H1 (cell line): ENCODE results near the gene ZAP70. TPM values are rescaled to one million over a fixed set of nuclear protein-coding genes. Genes with fewer than 3 reads are reported as not detected.

ENCODE experiments used
- CTCF ChIA-PET: fragments of 300-600 bp; sonication (Branson Sonifier 250); formaldehyde crosslinking; loops from one replicate; lab custom pipeline; 2021; ENCODE audit not compliant: partially characterized antibody; lab: Charles Lee
- POLR2A ChIA-PET: fragments of 300-600 bp; sonication (Branson Sonifier 250); formaldehyde crosslinking; loops from one replicate; lab custom pipeline; 2021; ENCODE audit warnings: inconsistent platforms; ENCODE audit not compliant: partially characterized antibody; lab: Charles Lee
- DNase-seq, 2 experiments: peaks; one replicate each; pipeline versions ENCODE4 v3.0.0 to v3.0.0-alpha.2; 2010 to 2022; ENCODE audit warnings: low spot score in 2 of 2, low read depth in 1 of 2, mixed read lengths in 1 of 2
- FAIRE-seq: peaks from 2 replicates; lab custom pipeline; 2011; peaks lifted over from hg19 to GRCh38; lab: Jason Lieb, UNC
- H2AFZ ChIP-seq: 2 replicates; pipeline ENCODE4 v1.8.1; 2012; ENCODE audit warnings: low read length, inconsistent platforms
- H2AK5ac ChIP-seq: 2 replicates; pipeline ENCODE4 v1.6.1; 2013; ENCODE audit warnings: low read depth, low read length
- H2BK120ac ChIP-seq: replicated peaks from 2 replicates; pipeline ENCODE3; 2013; ENCODE audit warnings: low read depth, low read length, inconsistent platforms
- H2BK12ac ChIP-seq: 2 replicates; pipeline ENCODE4 v1.6.1; 2013; ENCODE audit warnings: low read depth, low read length
- H2BK15ac ChIP-seq: 2 replicates; pipeline ENCODE4 v1.6.1; 2013; ENCODE audit warnings: low read length
- H2BK20ac ChIP-seq: 2 replicates; pipeline ENCODE4 v1.6.1; 2013; ENCODE audit warnings: low read length
- H2BK5ac ChIP-seq: 2 replicates; pipeline ENCODE4 v1.6.1; 2013; ENCODE audit warnings: low read depth, low read length
- H3K14ac ChIP-seq: 2 replicates; pipeline ENCODE4 v1.6.1; 2013; ENCODE audit warnings: inconsistent platforms; ENCODE audit not compliant: insufficient read length
- H3K18ac ChIP-seq: 2 replicates; pipeline ENCODE4 v1.6.1; 2013; ENCODE audit warnings: low read length; ENCODE audit errors: extremely low read depth
- H3K23ac ChIP-seq: 2 replicates; pipeline ENCODE4 v1.6.1; 2013; ENCODE audit warnings: inconsistent platforms; ENCODE audit not compliant: insufficient read length
- H3K23me2 ChIP-seq: 2 replicates; pipeline ENCODE4 v1.6.1; 2013; ENCODE audit warnings: low read depth, low read length
- H3K27ac ChIP-seq: 2 replicates; pipeline ENCODE4 v1.6.1; 2011; ENCODE audit warnings: low read depth, low read length, inconsistent platforms
- H3K27me3 ChIP-seq, 4 experiments: replicated peaks in 1 of 4; 1 replicate in 1 of 4; 2 replicates in 3 of 4; pipeline versions ENCODE4 v1.6.1 to v1.8.1; 2011 to 2013; ENCODE audit warnings: low read length in 3 of 4, mild to moderate bottlenecking in 3 of 4, inconsistent platforms in 2 of 4, mixed read lengths in 2 of 4, moderate library complexity in 1 of 4; ENCODE audit not compliant: control insufficient read depth in 3 of 4, insufficient read depth in 3 of 4; ENCODE audit errors: extremely low read depth in 1 of 4
- H3K36me3 ChIP-seq, 4 experiments: 2 replicates each; pipeline versions ENCODE4 v1.6.1 to v1.8.1; 2011 to 2013; ENCODE audit warnings: mild to moderate bottlenecking in 4 of 4, low read length in 3 of 4, moderate library complexity in 2 of 4, control low read depth in 1 of 4, inconsistent platforms in 1 of 4; ENCODE audit not compliant: insufficient read depth in 4 of 4, control insufficient read depth in 2 of 4
- H3K4ac ChIP-seq: replicated peaks from 2 replicates; pipeline ENCODE3; 2013; ENCODE audit warnings: low read length, low read depth, mixed read lengths, inconsistent platforms; ENCODE audit not compliant: insufficient read length
- H3K4me1 ChIP-seq, 4 experiments: replicated peaks in 1 of 4; 1 replicate in 1 of 4; 2 replicates in 3 of 4; pipeline versions ENCODE4 v1.6.1 to v1.8.1; 2011 to 2013; ENCODE audit warnings: low read length in 3 of 4, inconsistent platforms in 2 of 4, mixed read lengths in 1 of 4; ENCODE audit not compliant: insufficient read depth in 4 of 4, control insufficient read depth in 3 of 4
- H3K4me2 ChIP-seq, 2 experiments: 2 replicates each; pipeline versions ENCODE4 v1.6.1 to v1.8.1; 2011 to 2013; ENCODE audit warnings: low read depth in 2 of 2, low read length in 2 of 2, control low read depth in 1 of 2, inconsistent platforms in 1 of 2, mild to moderate bottlenecking in 1 of 2; ENCODE audit not compliant: insufficient read depth in 1 of 2
- H3K4me3 ChIP-seq, 4 experiments: fragments of 200-600, 300-600 bp in 1 of 4; sonication (generic), shearing (Covaris generic), sonication (Bioruptor Twin) in 1 of 4; 2 replicates each; pipeline versions ENCODE4 v1.5.1 to v1.8.1; 2011 to 2016; ENCODE audit warnings: low read length in 4 of 4, low read depth in 3 of 4, control low read depth in 2 of 4, inconsistent platforms in 2 of 4, mild to moderate bottlenecking in 2 of 4, mixed read lengths in 1 of 4, moderate library complexity in 1 of 4; ENCODE audit not compliant: insufficient read depth in 2 of 4; ENCODE audit errors: extremely low read depth in 1 of 4
- H3K56ac ChIP-seq: replicated peaks from 2 replicates; pipeline ENCODE3; 2013; ENCODE audit warnings: low read depth, mild to moderate bottlenecking, mixed read lengths, low read length, inconsistent platforms; ENCODE audit not compliant: insufficient read length
- H3K79me1 ChIP-seq: 2 replicates; pipeline ENCODE4 v1.6.1; 2013; ENCODE audit warnings: low read depth, low read length, control low read depth
- H3K79me2 ChIP-seq, 2 experiments: 2 replicates each; pipeline versions ENCODE4 v1.6.1 to v1.8.1; 2012 to 2013; ENCODE audit warnings: low read length in 2 of 2, mild to moderate bottlenecking in 2 of 2, inconsistent platforms in 1 of 2; ENCODE audit not compliant: insufficient read depth in 2 of 2, control insufficient read depth in 1 of 2
- H3K9ac ChIP-seq, 4 experiments: replicated peaks in 1 of 4; 1 replicate in 1 of 4; 2 replicates in 3 of 4; pipeline versions ENCODE4 v1.6.1 to v1.8.1; 2011 to 2013; ENCODE audit warnings: low read depth in 3 of 4, low read length in 3 of 4, control low read depth in 2 of 4, mild to moderate bottlenecking in 2 of 4, moderate library complexity in 2 of 4, inconsistent platforms in 1 of 4; ENCODE audit errors: extremely low read depth in 1 of 4
- H3K9me3 ChIP-seq, 2 experiments: 2 replicates each; pipeline versions ENCODE4 v1.6.1 to v1.8.1; 2012 to 2013; ENCODE audit warnings: mild to moderate bottlenecking in 2 of 2, moderate library complexity in 2 of 2, control low read depth in 1 of 2, inconsistent platforms in 1 of 2, low read depth in 1 of 2, low read length in 1 of 2, mixed read lengths in 1 of 2; ENCODE audit not compliant: insufficient read depth in 2 of 2
- H4K20me1 ChIP-seq, 2 experiments: replicated peaks in 1 of 2; 2 replicates each; pipeline versions ENCODE3 to v1.8.1; 2011 to 2013; ENCODE audit warnings: inconsistent platforms in 2 of 2, low read length in 2 of 2, mild to moderate bottlenecking in 1 of 2; ENCODE audit not compliant: insufficient read depth in 2 of 2, control insufficient read depth in 1 of 2
- H4K5ac ChIP-seq: 2 replicates; pipeline ENCODE4 v1.6.1; 2013; ENCODE audit warnings: low read length, low read depth, mixed read lengths, inconsistent platforms; ENCODE audit not compliant: insufficient read length
- H4K8ac ChIP-seq: 2 replicates; pipeline ENCODE4 v1.8.0; 2013; ENCODE audit warnings: mild to moderate bottlenecking, moderate library complexity, low read length, inconsistent platforms; ENCODE audit not compliant: insufficient read depth; ENCODE audit errors: extremely low read depth
- H4K91ac ChIP-seq: replicated peaks from 2 replicates; pipeline ENCODE3; 2013; ENCODE audit warnings: low read length, mixed read lengths, inconsistent platforms; ENCODE audit not compliant: insufficient read length
- BRCA1 ChIP-seq: IDR thresholded peaks from 2 replicates; pipeline ENCODE4 v1.6.1; 2012; ENCODE audit warnings: low read depth, low read length, improper control_type of control experiment
- KDM1A ChIP-seq: fragments of 200-600, 300-600 bp; sonication (generic); IDR thresholded peaks from 2 replicates; pipeline ENCODE4 v1.7.1; 2016; ENCODE audit warnings: mild to moderate bottlenecking, low read length, borderline replicate concordance
- SP4 ChIP-seq: IDR thresholded peaks from 2 replicates; pipeline ENCODE4 v1.6.1; 2012; ENCODE audit warnings: low read length, inconsistent platforms
- TAF1 ChIP-seq: IDR thresholded peaks from 2 replicates; pipeline ENCODE4 v1.6.1; 2011; ENCODE audit warnings: mild to moderate bottlenecking, low read depth, low read length
- YY1 ChIP-seq: IDR thresholded peaks from 2 replicates; pipeline ENCODE4 v1.6.1; 2011; ENCODE audit warnings: low read depth, mild to moderate bottlenecking, low read length
- WGBS, 2 experiments: shearing (Covaris generic) in 1 of 2; methylation state at CpG; one replicate each; pipeline versions ENCODE4 v1.1.6 to v1.1.7; 2013 to 2015; ENCODE audit warnings: low lambda C conversion rate in 2 of 2, mixed read lengths in 2 of 2, inconsistent platforms in 1 of 2, low coverage in 1 of 2, missing lambda C conversion rate in 1 of 2; ENCODE audit not compliant: insufficient replicate concordance in 2 of 2, insufficient coverage in 1 of 2, insufficient read length in 1 of 2; ENCODE audit errors: extremely low coverage in 1 of 2, missing lambda C conversion rate in 1 of 2; 5-methylcytosine and 5-hydroxymethylcytosine counted together
- polyA plus RNA-seq, 7 experiments: library from polyadenylated mRNA; depleted of rRNA in 3 of 7; stranded (reverse) in 5 of 7; unstranded in 2 of 7; fragments of >200 nt in 5 of 7; fragments of 200-250 nt in 2 of 7; gene quantifications; 1 replicate in 5 of 7; 2 replicates in 1 of 7; 4 replicates in 1 of 7; pipeline versions ENCODE4 v1.2.1 to v1.2.3, GENCODE V29; 2011 to 2013; ENCODE audit warnings: missing spikeins in 2 of 7, mixed read lengths in 2 of 7
- total RNA-seq: library from RNA; stranded (reverse); fragmentation: NEBNext Ultra II Directional; extraction: Animal tissue kit (Norgen Biotek cat#: 25700); gene quantifications from 2 replicates; pipeline ENCODE4 v1.2.1, GENCODE V29; 2021

Gene ZAP70
- total and polyA plus RNA-seq, 2 of the 8 experiments (the other 6 are each of a cell fraction or from before 2014, with no cell fraction given), result 0.15 TPM; not detected in 1

GRCh38 chr2:97754690-97755346 lies 41.4 kb downstream of the ZAP70 start:
- no peak overlapping the region for H2BK12ac ChIP-seq
- FAIRE-seq, result peak; percentile 66
- no peak overlapping the region for H3K14ac ChIP-seq
- H3K18ac ChIP-seq, result no peak overlapping the region
- POLR2A ChIA-PET, result interaction anchor here (0.6 kb wide), 1 partner anchor 350 kb away, joined by 4 read pairs; no protein-coding TSS in a partner anchor
- no peak overlapping the region for H3K56ac ChIP-seq
- no peak overlapping the region for H3K4me2 ChIP-seq
- no peaks in the 10 kb centered on the region for H3K23me2 ChIP-seq
- H3K9me3 ChIP-seq, result no peaks in the 10 kb centered on the region
- peaks cover 0 to 7% (median 3%) of the 10 kb centered on the region in 4 experiments; a peak in 4 of 7 replicates for H3K4me1 ChIP-seq
- H2BK120ac ChIP-seq, result no peak overlapping the region
- H2AK5ac ChIP-seq, result no peak overlapping the region
- H2BK15ac ChIP-seq, result no peak overlapping the region
- CTCF ChIA-PET, result interaction anchor here (0.7 to 4.2 kb wide), 7 partner anchors 14 to 763 kb away, joined by 3 to 33 read pairs (median 3); no protein-coding TSS in a partner anchor
- no peak overlapping the region for H4K8ac ChIP-seq
- WGBS, 2 experiments, result 90% methylated on average over 12 of the region's 12 CpGs; no CpG with 5 or more reads in 1 of the 2 experiments
- peaks cover 0 to 12% (median 5%) of the 10 kb centered on the region in 4 experiments; a peak in 5 of 8 replicates for H3K36me3 ChIP-seq
- no peak for TF ChIP-seq YY1
- no peak for TF ChIP-seq BRCA1
- no peak for TF ChIP-seq SP4
- TF ChIP-seq KDM1A, result no peak
- TF ChIP-seq TAF1, result no peak
- H2BK20ac ChIP-seq, result no peak overlapping the region
- H3K79me1 ChIP-seq, result no peaks in the 10 kb centered on the region
- H3K23ac ChIP-seq, result no peak overlapping the region
- no peak overlapping the region for H3K4me3 ChIP-seq
- H3K4ac ChIP-seq, result no peak overlapping the region
- no peak overlapping the region for H3K9ac ChIP-seq
- H4K5ac ChIP-seq, result no peak overlapping the region
- H2BK5ac ChIP-seq, result no peak overlapping the region
- H3K79me2 ChIP-seq, result no peaks in the 10 kb centered on the region
- H4K20me1 ChIP-seq, result no peaks in the 10 kb centered on the region
- no peaks in the 10 kb centered on the region; a peak in 1 of 7 replicates for H3K27me3 ChIP-seq
- H3K27ac ChIP-seq, result no peak overlapping the region
- no peak overlapping the region for H2AFZ ChIP-seq
- DNase-seq, result no peak
- no peak overlapping the region for H4K91ac ChIP-seq
